PC-3 (cell line): ENCODE measurements around the gene PKD1L1. TPM values are rescaled to one million over a fixed set of nuclear protein-coding genes. Genes with fewer than 3 reads are reported as not detected.
"Not testable (repeated sequence)": the region's sequence is repeated elsewhere in the genome, so short reads cannot be mapped to it uniquely, and the experiment has no call there.

Source experiments
- ATAC-seq: fragments of 200-7000 bp; cut with Tn5 transposase; 2 replicates; pipeline ENCODE4 v1.9.1; 2020; ENCODE audit warnings: mild to moderate bottlenecking, moderate library complexity
- BruUV-seq: library from RNA; stranded (reverse); fragments of 400-500 nt; replicated peaks from 2 replicates; lab custom pipeline; 2021; lab: Mats Ljungman, UMichigan
- CTCF ChIA-PET: fragments of 300-600 bp; sonication (Branson Sonifier 250); formaldehyde crosslinking; loops from one replicate; lab custom pipeline; 2022; ENCODE audit warnings: antibody characterized with exemption; lab: Charles Lee
- POLR2A ChIA-PET: fragments of 300-600 bp; sonication (Branson Sonifier 250); formaldehyde crosslinking; loops from one replicate; lab custom pipeline; 2022; ENCODE audit warnings: antibody characterized with exemption; ENCODE audit not compliant: unreplicated experiment; lab: Charles Lee
- DNase-seq: peaks from one replicate; pipeline ENCODE4 v3.0.0-alpha.2; 2015
- H2AFZ ChIP-seq: fragments of 300-600 bp; sonication (generic); 2 replicates; pipeline ENCODE4 v1.6.0; 2016; ENCODE audit warnings: antibody characterized with exemption, low read length
- H3F3A ChIP-seq: fragments of 300-600 bp; sonication (generic); one replicate; pipeline ENCODE4 v1.6.0; 2017; ENCODE audit warnings: antibody characterized with exemption, low read length, control low read depth, mild to moderate bottlenecking; ENCODE audit not compliant: unreplicated experiment
- H3K27ac ChIP-seq: fragments of 300-600 bp; sonication (generic); 2 replicates; pipeline ENCODE4 v1.5.1; 2016; ENCODE audit warnings: mild to moderate bottlenecking, low read length
- H3K27me3 ChIP-seq: fragments of 300-600 bp; sonication (generic); 2 replicates; pipeline ENCODE4 v1.6.1; 2016; ENCODE audit warnings: low read length, mixed read lengths
- H3K36me3 ChIP-seq: fragments of 300-600 bp; sonication (generic); 2 replicates; pipeline ENCODE4 v1.6.1; 2016; ENCODE audit warnings: low read depth, mixed run types, low read length, mixed read lengths
- H3K4me1 ChIP-seq: fragments of 300-600 bp; sonication (generic); 2 replicates; pipeline ENCODE4 v1.5.1; 2016; ENCODE audit warnings: low read length; ENCODE audit not compliant: insufficient read depth
- H3K4me2 ChIP-seq: fragments of 300-600 bp; sonication (generic); 2 replicates; pipeline ENCODE4 v1.6.0; 2016; ENCODE audit warnings: low read length
- H3K4me3 ChIP-seq: fragments of 300-600 bp; sonication (generic); 2 replicates; pipeline ENCODE4 v1.5.1; 2016; ENCODE audit warnings: mild to moderate bottlenecking, low read length, mixed read lengths
- H3K79me2 ChIP-seq: fragments of 300-600 bp; sonication (generic); 2 replicates; pipeline ENCODE4 v1.6.1; 2017; ENCODE audit warnings: low read length, mixed read lengths
- H3K9ac ChIP-seq: fragments of 300-600 bp; sonication (generic); 2 replicates; pipeline ENCODE4 v1.6.0; 2016; ENCODE audit warnings: mild to moderate bottlenecking, low read length
- H3K9me2 ChIP-seq: fragments of 300-600 bp; sonication (generic); replicated peaks from 2 replicates; pipeline ENCODE4 v1.6.1; 2016; ENCODE audit warnings: mixed run types, low read length, mixed read lengths
- H3K9me3 ChIP-seq: fragments of 300-600 bp; sonication (generic); 2 replicates; pipeline ENCODE4 v1.6.1; 2016; ENCODE audit warnings: low read length, mixed read lengths
- H4K20me1 ChIP-seq: fragments of 300-600 bp; sonication (generic); 2 replicates; pipeline ENCODE4 v1.6.1; 2016; ENCODE audit warnings: low read length, mixed read lengths
- EZH2 ChIP-seq: fragments of 300-600 bp; sonication (generic); IDR thresholded peaks from one replicate; pipeline ENCODE4 v1.6.1; 2017; ENCODE audit warnings: antibody characterized with exemption, mild to moderate bottlenecking, low read length; ENCODE audit not compliant: unreplicated experiment
- EZH2phosphoT487 ChIP-seq: fragments of 300-600 bp; sonication (generic); IDR thresholded peaks from 2 replicates; pipeline ENCODE4 v1.6.1; 2018; ENCODE audit warnings: mild to moderate bottlenecking, antibody characterized with exemption, low read length, borderline replicate concordance
- intact Hi-C: fragments of 100-400 bp; cut with micrococcal nuclease; formaldehyde crosslinking; loops from 2 replicates; pipeline ENCODE4 v1.9.0; 2023
- total RNA-seq: library from RNA; depleted of rRNA; stranded (reverse); fragments of >200 nt; gene quantifications from 2 replicates; pipeline ENCODE4 v1.2.3, GENCODE V29; 2014
- TF ChIP-seq, protein P1 (sequence below): fragments of 300-600 bp; sonication (generic); conservative IDR thresholded peaks from 2 replicates; pipeline ENCODE4 v1.5.1; 2017; ENCODE audit warnings: antibody characterized with exemption, low read depth, mild to moderate bottlenecking, low read length

Gene PKD1L1
- total RNA-seq, 1 experiment from 2014 or later, result 0.04 TPM

DNA sequence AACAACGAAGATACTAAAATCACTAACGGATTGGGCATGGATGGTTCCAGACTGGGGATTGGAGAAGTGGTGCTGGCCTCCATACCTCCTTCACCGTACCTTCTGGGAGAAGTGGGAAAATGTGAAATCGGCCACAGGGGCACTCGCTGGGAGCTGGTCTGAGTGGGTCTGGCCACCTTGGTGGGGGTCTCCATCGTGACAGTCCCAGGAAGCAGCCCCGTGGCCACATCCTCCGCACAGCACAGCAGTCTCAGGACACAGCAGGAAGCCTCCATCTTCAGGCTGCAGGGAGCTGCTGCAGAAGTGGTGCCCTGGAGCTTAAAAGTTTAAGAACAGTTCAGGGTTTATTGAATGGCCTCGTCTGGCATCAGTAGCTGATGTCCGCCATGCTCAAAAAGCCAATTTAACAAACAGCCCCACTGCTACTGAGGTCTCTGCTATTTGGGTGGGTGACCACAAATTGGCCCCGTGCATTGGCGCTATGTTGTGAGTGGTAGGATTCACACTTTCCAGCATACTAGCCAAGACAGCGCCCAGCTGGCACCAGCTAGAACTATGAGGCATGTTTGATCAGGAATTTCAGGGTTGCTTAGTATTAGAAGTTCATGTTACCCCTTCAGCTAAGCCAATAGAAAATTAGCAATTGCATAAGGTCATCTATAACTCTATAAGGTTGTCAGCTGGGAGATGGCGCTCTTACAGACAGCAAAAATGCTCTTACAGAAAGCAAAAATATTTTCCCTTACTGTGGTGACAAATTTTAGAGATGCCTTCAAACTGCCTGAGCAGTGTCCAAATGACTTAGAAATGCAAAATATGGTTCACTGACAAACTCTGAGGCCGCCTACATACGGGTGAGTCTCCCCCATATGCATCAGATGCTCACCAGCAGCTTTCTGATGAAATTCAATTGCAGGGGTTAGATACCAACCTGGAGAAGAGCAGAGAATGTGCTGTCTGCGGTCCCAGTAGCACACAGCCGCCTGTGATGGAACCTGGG is 17.0 kb downstream of the PKD1L1 start:
- H3K4me2 ChIP-seq, result no peak overlapping the region
- H3K9ac ChIP-seq, result no peak overlapping the region
- no peak for TF ChIP-seq EZH2phosphoT487
- TF ChIP-seq EZH2, result no peak
- TF ChIP-seq, protein P1, sequence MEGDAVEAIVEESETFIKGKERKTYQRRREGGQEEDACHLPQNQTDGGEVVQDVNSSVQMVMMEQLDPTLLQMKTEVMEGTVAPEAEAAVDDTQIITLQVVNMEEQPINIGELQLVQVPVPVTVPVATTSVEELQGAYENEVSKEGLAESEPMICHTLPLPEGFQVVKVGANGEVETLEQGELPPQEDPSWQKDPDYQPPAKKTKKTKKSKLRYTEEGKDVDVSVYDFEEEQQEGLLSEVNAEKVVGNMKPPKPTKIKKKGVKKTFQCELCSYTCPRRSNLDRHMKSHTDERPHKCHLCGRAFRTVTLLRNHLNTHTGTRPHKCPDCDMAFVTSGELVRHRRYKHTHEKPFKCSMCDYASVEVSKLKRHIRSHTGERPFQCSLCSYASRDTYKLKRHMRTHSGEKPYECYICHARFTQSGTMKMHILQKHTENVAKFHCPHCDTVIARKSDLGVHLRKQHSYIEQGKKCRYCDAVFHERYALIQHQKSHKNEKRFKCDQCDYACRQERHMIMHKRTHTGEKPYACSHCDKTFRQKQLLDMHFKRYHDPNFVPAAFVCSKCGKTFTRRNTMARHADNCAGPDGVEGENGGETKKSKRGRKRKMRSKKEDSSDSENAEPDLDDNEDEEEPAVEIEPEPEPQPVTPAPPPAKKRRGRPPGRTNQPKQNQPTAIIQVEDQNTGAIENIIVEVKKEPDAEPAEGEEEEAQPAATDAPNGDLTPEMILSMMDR, result no peak
- no peak overlapping the region for H2AFZ ChIP-seq
- no peak overlapping the region for H3K4me3 ChIP-seq
- ATAC-seq (no peak), DNase-seq (no peak)
- intact Hi-C loops, result no loop called here
- no peaks in the 10 kb centered on the region for H3K27me3 ChIP-seq
- no peaks in the 10 kb centered on the region for H3K79me2 ChIP-seq
- ChIA-PET CTCF (no interaction called here), POLR2A (no interaction called here)
- H3K36me3 ChIP-seq, result no peaks in the 10 kb centered on the region
- H4K20me1 ChIP-seq, result no peaks in the 10 kb centered on the region
- no peaks in the 10 kb centered on the region for H3K9me3 ChIP-seq
- no TSS peak for BruUV-seq
- no peaks in the 10 kb centered on the region for H3K9me2 ChIP-seq
- no peak overlapping the region for H3K27ac ChIP-seq
- H3F3A ChIP-seq, result no peaks in the 10 kb centered on the region
- H3K4me1 ChIP-seq, result no peaks in the 10 kb centered on the region

DNA sequence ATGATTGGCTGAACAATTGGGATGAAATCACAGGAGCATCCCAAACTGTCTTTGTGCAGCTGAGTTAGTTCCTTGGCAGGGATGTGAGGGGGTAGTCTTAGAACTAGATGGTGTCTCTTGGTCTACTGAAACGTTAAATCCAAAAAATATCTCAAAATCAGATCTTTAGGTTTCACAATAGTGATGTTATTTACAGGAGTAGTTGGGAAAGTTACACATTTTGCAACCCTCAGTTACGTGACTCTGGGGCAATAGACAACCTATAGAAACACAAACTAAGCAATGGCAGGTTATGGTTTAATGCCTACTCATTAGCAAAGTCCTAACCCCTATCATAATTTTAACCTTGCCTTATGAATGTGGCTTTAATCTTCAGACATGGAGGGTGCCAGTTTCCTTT is 24.0 kb downstream of the PKD1L1 start:
- Histone ChIP-seq H3K79me2 (no peaks in the 10 kb centered on the region), H3K27ac (no peak overlapping the region), H3F3A (no peaks in the 10 kb centered on the region), H3K9ac (no peak overlapping the region), H3K9me3 (no peaks in the 10 kb centered on the region), H3K27me3 (no peaks in the 10 kb centered on the region), H3K9me2 (no peaks in the 10 kb centered on the region), H2AFZ (no peak overlapping the region), H3K4me2 (no peak overlapping the region), H3K4me1 (no peaks in the 10 kb centered on the region), H4K20me1 (no peaks in the 10 kb centered on the region), H3K36me3 (no peaks in the 10 kb centered on the region), H3K4me3 (no peak overlapping the region)
- intact Hi-C loops, result no loop called here
- DNase-seq (no peak), ATAC-seq (no peak)
- CTCF ChIA-PET, result no interaction called here
- POLR2A ChIA-PET, result no interaction called here
- no TSS peak for BruUV-seq
- TF ChIP-seq, protein P1, result no peak
- TF ChIP-seq EZH2phosphoT487 (no peak), EZH2 (no peak)

DNA sequence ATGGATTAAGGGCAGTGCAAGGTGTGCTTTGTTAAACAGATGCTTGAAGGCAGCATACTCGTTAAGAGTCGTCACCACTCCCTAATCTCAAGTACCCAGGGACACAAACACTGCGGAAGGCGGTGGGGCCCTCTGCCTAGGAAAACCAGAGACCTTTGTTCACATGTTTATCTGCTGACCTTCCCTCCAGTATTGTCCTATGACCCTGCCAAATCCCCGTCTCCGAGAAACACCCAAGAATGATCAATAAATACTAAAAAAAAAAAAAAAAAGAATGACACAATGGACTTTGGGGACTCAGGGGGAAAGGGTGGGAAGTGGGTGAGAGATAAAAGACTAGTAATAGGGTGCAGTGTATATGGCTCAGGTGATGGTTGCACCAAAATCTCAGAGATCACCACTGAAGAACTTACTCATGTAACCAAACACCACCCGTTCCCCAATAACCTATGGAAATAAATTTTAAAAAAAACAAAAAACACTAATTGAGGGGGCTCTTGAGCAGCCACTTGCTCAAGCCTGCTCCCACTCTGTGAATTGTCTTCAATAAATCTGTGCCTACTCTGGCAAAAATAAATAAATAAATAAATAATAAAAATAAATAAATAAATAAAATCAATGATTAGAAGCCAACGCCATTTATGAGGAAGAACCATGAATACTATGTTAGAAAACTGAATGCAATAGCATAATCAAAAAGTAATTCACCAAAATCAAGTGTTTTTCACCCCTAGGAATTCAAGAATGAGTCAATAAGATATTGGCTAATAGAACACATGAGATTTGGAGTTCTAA is 25.0 kb downstream of the PKD1L1 start:
- H3K4me2 ChIP-seq, H3F3A ChIP-seq, H4K20me1 ChIP-seq, intact Hi-C loops, H3K4me1 ChIP-seq, POLR2A ChIA-PET, H3K36me3 ChIP-seq, H3K79me2 ChIP-seq, CTCF ChIA-PET, H3K27me3 ChIP-seq, H3K9me2 ChIP-seq, BruUV-seq, H3K4me3 ChIP-seq, H2AFZ ChIP-seq, H3K9ac ChIP-seq, DNase-seq, H3K9me3 ChIP-seq, H3K27ac ChIP-seq, ATAC-seq: not testable (repeated sequence)

DNA sequence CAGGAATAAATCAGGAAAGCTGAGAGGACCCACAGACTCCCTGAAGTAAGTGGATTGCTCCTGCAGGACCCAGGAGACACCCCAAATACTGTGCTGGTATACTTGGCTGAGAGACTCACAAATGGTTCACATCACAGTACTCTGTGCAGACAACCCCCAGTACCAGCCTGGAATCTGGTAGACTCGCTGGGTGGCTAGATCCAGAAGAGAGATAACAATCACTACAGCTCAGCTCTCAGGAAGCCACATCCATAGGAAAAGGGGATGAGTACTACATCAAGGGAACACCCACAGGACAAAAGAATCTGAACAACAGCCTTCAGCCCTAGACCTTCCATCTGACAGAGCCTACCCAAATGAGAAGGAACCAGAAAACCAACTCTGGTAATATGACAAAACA is 31.8 kb downstream of the PKD1L1 start:
- POLR2A ChIA-PET, BruUV-seq, intact Hi-C loops, H3K9me3 ChIP-seq, H3K9ac ChIP-seq, H3K4me1 ChIP-seq, H4K20me1 ChIP-seq, H3K27ac ChIP-seq, H3K27me3 ChIP-seq, H3K9me2 ChIP-seq, H3K4me2 ChIP-seq, H2AFZ ChIP-seq, H3K36me3 ChIP-seq, H3K4me3 ChIP-seq, H3K79me2 ChIP-seq, ATAC-seq, CTCF ChIA-PET, H3F3A ChIP-seq: not testable (repeated sequence)
- DNase-seq, result peak; percentile 8
